K562 (cell line): Measurements from ENCODE around the gene POU2F3. TPM values are rescaled to one million over a fixed set of nuclear protein-coding genes. Genes with fewer than 3 reads are reported as not detected.

Source experiments
- BMI1 ChIP-seq: fragments of 150-350 bp; IDR thresholded peaks from 2 replicates; pipeline ENCODE4 v1.6.1; 2014; ENCODE audit warnings: low read length
- CEBPB ChIP-seq: fragments of 450-650 bp; IDR thresholded peaks from 2 replicates; pipeline ENCODE4 v1.6.1; 2016; ENCODE audit warnings: missing genetic modification characterization, missing compliant biosample characterization
- HNRNPL ChIP-seq: fragments of 200-400 bp; formaldehyde crosslinking; IDR thresholded peaks from 2 replicates; pipeline ENCODE4 v1.6.1; 2017; ENCODE audit warnings: low read depth, mild to moderate bottlenecking, low read length
- PHF8 ChIP-seq: fragments of 200-600 bp; sonication (generic); IDR thresholded peaks from 2 replicates; pipeline ENCODE4 v1.6.1; 2012; ENCODE audit warnings: mixed run types, mild to moderate bottlenecking, inconsistent platforms, low read length, moderate library complexity, borderline replicate concordance
- POLR2G ChIP-seq: fragments of 200-400 bp; formaldehyde crosslinking; IDR thresholded peaks from 2 replicates; pipeline ENCODE4 v1.6.1; 2017; ENCODE audit warnings: low read depth, mild to moderate bottlenecking, antibody characterized with exemption, low read length, moderate library complexity
- RBM34 ChIP-seq: fragments of 200-400 bp; formaldehyde crosslinking; IDR thresholded peaks from 2 replicates; pipeline ENCODE4 v1.6.1; 2018; ENCODE audit warnings: low read length, borderline replicate concordance; ENCODE audit not compliant: insufficient read depth
- SUPT5H ChIP-seq: fragments of 450-650 bp; IDR thresholded peaks from 2 replicates; pipeline ENCODE4 v1.6.1; 2016
- TEAD4 ChIP-seq, 2 experiments: sonication (generic) in 1 of 2; formaldehyde crosslinking in 1 of 2; IDR thresholded peaks; 2 replicates each; pipeline versions ENCODE4 v1.6.1 to v1.8.0; 2012 to 2022; ENCODE audit warnings: borderline replicate concordance in 1 of 2, inconsistent platforms in 1 of 2, low read length in 1 of 2, mild to moderate bottlenecking in 1 of 2, missing genetic modification reagents in 1 of 2
- polyA plus RNA-seq, 8 experiments: library from polyadenylated mRNA; depleted of rRNA in 4 of 8; stranded (reverse) in 5 of 8; unstranded in 3 of 8; fragments of >200 nt; fragmentation: Nextera tagmentation in 2 of 8; fragmentation: Illumina TruSeq in 1 of 8; extraction: Ambion mirVana in 2 of 8; extraction: Trizol in 1 of 8; gene quantifications; 2 replicates each; pipeline versions ENCODE4 v1.2.1 to v1.2.3, GENCODE V29; 2011 to 2014; ENCODE audit warnings: inconsistent platforms in 1 of 8, missing spikeins in 1 of 8
- total RNA-seq, 7 experiments: library from RNA; depleted of rRNA in 6 of 7; stranded (reverse); fragments of >200 nt in 6 of 7; fragmentation: Illumina TruSeq in 2 of 7; extraction: Trizol in 2 of 7; gene quantifications; 2 replicates each; pipeline versions ENCODE4 v1.2.1 to v1.2.3, GENCODE V29; 2011 to 2021; ENCODE audit warnings: low replicate concordance in 1 of 7
- TF ChIP-seq, protein P1 (sequence below): fragments of 450-650 bp; formaldehyde crosslinking; IDR thresholded peaks from 2 replicates; pipeline ENCODE4 v1.4.0; 2022; ENCODE audit warnings: missing genetic modification characterization

POU2F3 gene
- total and polyA plus RNA-seq, 9 of the 15 experiments (the other 6 are each of a cell fraction or from before 2014, with no cell fraction given): not detected

DNA sequence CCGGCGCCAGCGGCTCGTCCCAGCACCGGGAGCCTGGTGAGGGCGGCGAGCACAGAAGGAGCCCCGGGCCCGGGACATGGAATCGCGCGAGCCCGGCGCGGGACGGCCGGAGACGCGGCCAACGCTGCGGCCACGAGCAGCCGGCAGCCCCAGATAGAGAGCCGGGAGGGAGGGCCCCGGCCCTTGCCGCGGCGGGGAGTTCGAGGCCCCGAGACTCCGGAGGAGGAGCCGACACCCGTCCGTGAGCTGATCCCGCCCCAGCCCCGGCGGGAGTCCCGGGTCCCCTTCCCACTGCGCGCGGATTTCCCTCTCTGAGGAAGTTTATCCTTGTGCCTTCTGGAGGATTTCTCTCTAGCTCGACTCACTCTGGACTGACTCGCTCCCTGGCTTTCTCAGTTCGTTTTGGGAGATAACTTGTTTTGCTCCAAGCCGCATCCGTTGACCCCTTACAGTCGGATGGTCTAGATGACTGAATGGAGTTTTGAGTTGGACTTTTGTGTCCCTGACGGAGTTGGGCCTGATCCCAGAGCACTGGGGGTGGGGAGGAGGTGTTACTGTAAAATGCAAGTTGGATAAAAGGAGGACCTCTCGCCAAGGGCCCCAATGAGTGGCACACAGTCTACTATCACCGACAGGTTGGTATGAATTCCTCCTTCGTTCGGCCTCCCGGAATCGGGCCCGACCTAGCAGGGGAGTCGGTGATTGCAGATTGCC, 96.9 kb downstream of the POU2F3 start (continued):
- 0 out of 2 replicates have a peak, but pooled peaks have one; percentile 54 for TF ChIP-seq RBM34
- no peak for TF ChIP-seq TEAD4 (IDR thresholded peaks at IDR 0.05; ENCODE audit: low read length)
- TF ChIP-seq TEAD4 (CRISPR knock-in tag; IDR thresholded peaks at IDR 0.05; ENCODE audit: borderline replicate concordance): no peak
- peak; percentile 31; the same call in 1 of the 2 replicates for TF ChIP-seq PHF8
- TF ChIP-seq SUPT5H: no peak; the same call in 1 of the 2 replicates
- TF ChIP-seq BMI1: no peak
- TF ChIP-seq CEBPB (tag): no peak; the same call in 1 of the 2 replicates
- peak; percentile 23 for TF ChIP-seq POLR2G
- TF ChIP-seq, protein P1, sequence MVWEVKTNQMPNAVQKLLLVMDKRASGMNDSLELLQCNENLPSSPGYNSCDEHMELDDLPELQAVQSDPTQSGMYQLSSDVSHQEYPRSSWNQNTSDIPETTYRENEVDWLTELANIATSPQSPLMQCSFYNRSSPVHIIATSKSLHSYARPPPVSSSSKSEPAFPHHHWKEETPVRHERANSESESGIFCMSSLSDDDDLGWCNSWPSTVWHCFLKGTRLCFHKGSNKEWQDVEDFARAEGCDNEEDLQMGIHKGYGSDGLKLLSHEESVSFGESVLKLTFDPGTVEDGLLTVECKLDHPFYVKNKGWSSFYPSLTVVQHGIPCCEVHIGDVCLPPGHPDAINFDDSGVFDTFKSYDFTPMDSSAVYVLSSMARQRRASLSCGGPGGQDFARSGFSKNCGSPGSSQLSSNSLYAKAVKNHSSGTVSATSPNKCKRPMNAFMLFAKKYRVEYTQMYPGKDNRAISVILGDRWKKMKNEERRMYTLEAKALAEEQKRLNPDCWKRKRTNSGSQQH (CRISPR knock-in tag): no peak
- 0 out of 2 replicates have a peak, but pooled peaks have one; percentile 4 for TF ChIP-seq HNRNPL
